K562 (cell line): ENCODE data around the gene CELF4. TPM values are rescaled to one million over a fixed set of nuclear protein-coding genes. Genes with fewer than 3 reads are reported as not detected.

Source experiments
- CREB3 ChIP-seq: fragments of 450-650 bp; conservative IDR thresholded peaks from 2 replicates; pipeline ENCODE4 v1.6.1; 2016; ENCODE audit warnings: missing genetic modification characterization, low read depth, mild to moderate bottlenecking, missing compliant biosample characterization, moderate library complexity
- E2F8 ChIP-seq: fragments of 450-650 bp; IDR thresholded peaks from 2 replicates; pipeline ENCODE4 v1.7.1; 2018; ENCODE audit warnings: mild to moderate bottlenecking, low read depth; ENCODE audit not compliant: partially characterized antibody
- ELF4 ChIP-seq: fragments of 450-650 bp; formaldehyde crosslinking; IDR thresholded peaks from 2 replicates; pipeline ENCODE4 v1.4.0; 2022; ENCODE audit warnings: missing genetic modification characterization
- ETV6 ChIP-seq, 3 experiments: fragments of 150-350 bp in 1 of 3; sonication (generic) in 1 of 3; formaldehyde crosslinking in 1 of 3; IDR thresholded peaks; 2 replicates each; pipeline versions ENCODE4 v1.6.1 to v1.8.0; 2014 to 2022; ENCODE audit warnings: borderline replicate concordance in 2 of 3, low read depth in 2 of 3, antibody characterized with exemption in 1 of 3, low read length in 1 of 3, mild to moderate bottlenecking in 1 of 3, missing genetic modification reagents in 1 of 3
- HMG20B ChIP-seq: fragments of 250-450 bp; sonication (Bioruptor Pico); IDR thresholded peaks from 2 replicates; pipeline ENCODE4 v1.5.0; 2021; ENCODE audit warnings: mild to moderate bottlenecking
- KLF1 ChIP-seq: fragments of 450-650 bp; IDR thresholded peaks from 2 replicates; pipeline ENCODE4 v1.6.1; 2016; ENCODE audit warnings: missing genetic modification characterization, missing compliant biosample characterization
- NFIX ChIP-seq: fragments of 250-450 bp; sonication (Bioruptor Pico); IDR thresholded peaks from 2 replicates; pipeline ENCODE4 v1.4.0; 2020; ENCODE audit warnings: low read depth, mild to moderate bottlenecking, moderate library complexity
- TCF3 ChIP-seq: sonication (generic); formaldehyde crosslinking; IDR thresholded peaks from 2 replicates; pipeline ENCODE4 v1.4.0; 2020; ENCODE audit warnings: mild to moderate bottlenecking, missing genetic modification reagents
- TOE1 ChIP-seq, 2 experiments: fragments of 450-650 bp in 1 of 2; sonication (generic) in 1 of 2; formaldehyde crosslinking in 1 of 2; IDR thresholded peaks; 2 replicates each; pipeline versions ENCODE4 v1.7.1 to v1.8.0; 2016 to 2022; ENCODE audit warnings: borderline replicate concordance in 2 of 2, mild to moderate bottlenecking in 2 of 2, antibody characterized with exemption in 1 of 2, inconsistent platforms in 1 of 2, low read depth in 1 of 2, missing genetic modification reagents in 1 of 2, moderate library complexity in 1 of 2
- USF2 ChIP-seq: sonication (generic); formaldehyde crosslinking; IDR thresholded peaks from 2 replicates; pipeline ENCODE4 v1.5.0; 2020; ENCODE audit warnings: missing genetic modification reagents
- XRCC3 ChIP-seq: fragments of 450-650 bp; IDR thresholded peaks from 2 replicates; pipeline ENCODE4 v1.6.1; 2017; ENCODE audit warnings: mild to moderate bottlenecking, moderate library complexity
- ZNF57 ChIP-seq: fragments of 450-650 bp; formaldehyde crosslinking; IDR thresholded peaks from 2 replicates; pipeline ENCODE4 v1.4.0; 2020; ENCODE audit warnings: mild to moderate bottlenecking, moderate library complexity
- polyA plus RNA-seq, 8 experiments: library from polyadenylated mRNA; depleted of rRNA in 4 of 8; stranded (reverse) in 5 of 8; unstranded in 3 of 8; fragments of >200 nt; fragmentation: Nextera tagmentation in 2 of 8; fragmentation: Illumina TruSeq in 1 of 8; extraction: Ambion mirVana in 2 of 8; extraction: Trizol in 1 of 8; gene quantifications; 2 replicates each; pipeline versions ENCODE4 v1.2.1 to v1.2.3, GENCODE V29; 2011 to 2014; ENCODE audit warnings: inconsistent platforms in 1 of 8, missing spikeins in 1 of 8
- total RNA-seq, 7 experiments: library from RNA; depleted of rRNA in 6 of 7; stranded (reverse); fragments of >200 nt in 6 of 7; fragmentation: Illumina TruSeq in 2 of 7; extraction: Trizol in 2 of 7; gene quantifications; 2 replicates each; pipeline versions ENCODE4 v1.2.1 to v1.2.3, GENCODE V29; 2011 to 2021; ENCODE audit warnings: low replicate concordance in 1 of 7
- TF ChIP-seq, protein P1 (sequence below): fragments of 150-350 bp; IDR thresholded peaks from 2 replicates; pipeline ENCODE4 v1.6.1; 2014; ENCODE audit warnings: low read depth, mild to moderate bottlenecking, low read length, borderline replicate concordance
- TF ChIP-seq, protein P2 (sequence below): fragments of 250-450 bp; sonication (Bioruptor Pico); IDR thresholded peaks from 2 replicates; pipeline ENCODE4 v1.8.0; 2022; ENCODE audit warnings: moderate library complexity, mild to moderate bottlenecking, inconsistent platforms

Gene CELF4
- total and polyA plus RNA-seq, 9 of the 15 experiments (the other 6 are each of a cell fraction or from before 2014, with no cell fraction given): 0.04 to 0.24 (median 0.07) TPM; not detected in 3

- TF ChIP-seq E2F8: no peak
- no peak for TF ChIP-seq TOE1 (IDR thresholded peaks at IDR 0.05; ENCODE audit: borderline replicate concordance)
- no peak for TF ChIP-seq TOE1 (CRISPR knock-in tag; IDR thresholded peaks at IDR 0.05; ENCODE audit: borderline replicate concordance, low read depth)
- TF ChIP-seq ZNF57 (CRISPR knock-in tag): no peak
- TF ChIP-seq XRCC3: no peak
- TF ChIP-seq ELF4: no peak
- no peak for TF ChIP-seq KLF1
- TF ChIP-seq TCF3 (CRISPR knock-in tag): no peak
- no peak for TF ChIP-seq USF2 (CRISPR knock-in tag)
- TF ChIP-seq, protein P1, sequence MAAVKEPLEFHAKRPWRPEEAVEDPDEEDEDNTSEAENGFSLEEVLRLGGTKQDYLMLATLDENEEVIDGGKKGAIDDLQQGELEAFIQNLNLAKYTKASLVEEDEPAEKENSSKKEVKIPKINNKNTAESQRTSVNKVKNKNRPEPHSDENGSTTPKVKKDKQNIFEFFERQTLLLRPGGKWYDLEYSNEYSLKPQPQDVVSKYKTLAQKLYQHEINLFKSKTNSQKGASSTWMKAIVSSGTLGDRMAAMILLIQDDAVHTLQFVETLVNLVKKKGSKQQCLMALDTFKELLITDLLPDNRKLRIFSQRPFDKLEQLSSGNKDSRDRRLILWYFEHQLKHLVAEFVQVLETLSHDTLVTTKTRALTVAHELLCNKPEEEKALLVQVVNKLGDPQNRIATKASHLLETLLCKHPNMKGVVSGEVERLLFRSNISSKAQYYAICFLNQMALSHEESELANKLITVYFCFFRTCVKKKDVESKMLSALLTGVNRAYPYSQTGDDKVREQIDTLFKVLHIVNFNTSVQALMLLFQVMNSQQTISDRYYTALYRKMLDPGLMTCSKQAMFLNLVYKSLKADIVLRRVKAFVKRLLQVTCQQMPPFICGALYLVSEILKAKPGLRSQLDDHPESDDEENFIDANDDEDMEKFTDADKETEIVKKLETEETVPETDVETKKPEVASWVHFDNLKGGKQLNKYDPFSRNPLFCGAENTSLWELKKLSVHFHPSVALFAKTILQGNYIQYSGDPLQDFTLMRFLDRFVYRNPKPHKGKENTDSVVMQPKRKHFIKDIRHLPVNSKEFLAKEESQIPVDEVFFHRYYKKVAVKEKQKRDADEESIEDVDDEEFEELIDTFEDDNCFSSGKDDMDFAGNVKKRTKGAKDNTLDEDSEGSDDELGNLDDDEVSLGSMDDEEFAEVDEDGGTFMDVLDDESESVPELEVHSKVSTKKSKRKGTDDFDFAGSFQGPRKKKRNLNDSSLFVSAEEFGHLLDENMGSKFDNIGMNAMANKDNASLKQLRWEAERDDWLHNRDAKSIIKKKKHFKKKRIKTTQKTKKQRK: no peak
- TF ChIP-seq, protein P2, sequence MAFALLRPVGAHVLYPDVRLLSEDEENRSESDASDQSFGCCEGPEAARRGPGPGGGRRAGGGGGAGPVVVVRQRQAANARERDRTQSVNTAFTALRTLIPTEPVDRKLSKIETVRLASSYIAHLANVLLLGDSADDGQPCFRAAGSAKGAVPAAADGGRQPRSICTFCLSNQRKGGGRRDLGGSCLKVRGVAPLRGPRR (CRISPR knock-in tag): no peak
- no peak for TF ChIP-seq ETV6 (IDR thresholded peaks at IDR 0.05; ENCODE audit: borderline replicate concordance in 1 of 2, low read depth in 2 of 2, low read length in 1 of 2)
- no peak for TF ChIP-seq ETV6 (CRISPR knock-in tag; IDR thresholded peaks at IDR 0.05; ENCODE audit: borderline replicate concordance)
- TF ChIP-seq HMG20B (CRISPR knock-in tag): no peak
- no peak for TF ChIP-seq NFIX (CRISPR knock-in tag)
- TF ChIP-seq CREB3: no peak
These were observed 265.9 kb downstream of the CELF4 start (continued) for GRCh38 chr18:37299471-37300304.
